ENCODE data around the gene MSRB1. TPM values are rescaled to one million over a fixed set of nuclear protein-coding genes. Genes with fewer than 3 reads are reported as not detected.

Gene MSRB1
- total RNA-seq, 4 donors from 2014 or later, result 13.9 to 56.5 (median 29.3) TPM

GRCh38 chr16:1991135-1991551, 48.1 kb upstream of the MSRB1 start:
- H3K27me3 ChIP-seq, result peaks cover 34% of the 10 kb centered on the region
- peaks cover 0 to 4% (median 0%) of the 10 kb centered on the region in 4 donors for H3K36me3 ChIP-seq
- 7% methylated on average over 18 of the region's 18 CpGs; no CpG with 5 or more reads in 1 of the 2 donors for WGBS, 2 donors (ENCODE audit: low coverage in 1 of 2)
- peak; percentile 79 for DNase-seq
- peak overlapping the region; percentile 63 to 83 (median 76) for H3K27ac ChIP-seq
- TF ChIP-seq EP300 (IDR thresholded peaks at IDR 0.05; ENCODE audit: low read depth) (no peak), CTCF (IDR thresholded peaks at IDR 0.05) (no peak), POLR2A (IDR thresholded peaks at IDR 0.05) (no peak), POLR2AphosphoS5 (IDR thresholded peaks at IDR 0.05) (peak in 1 of 3 donors; percentile 27)
- H3K9me3 ChIP-seq, result no peaks in the 10 kb centered on the region
- in situ Hi-C loops (cut with MboI; ENCODE audit: low pct_ligation_motif_present in 1 of 4, low pct_unique_long_range_greater_than_20kb in 1 of 4, low sequenced_read_pairs in 3 of 4), result no loop called here
- H3K4me3 ChIP-seq, result peak overlapping the region in 2 of 4 donors; percentile 24 to 52
- H3K4me1 ChIP-seq, result peaks cover 8 to 33% (median 26%) of the 10 kb centered on the region in 4 donors
- intact Hi-C loops (cut with DNase I; ENCODE audit: low total_unique reads), result no loop called here

- peak overlapping the region in 3 of 4 donors; percentile 11 to 31 (median 30) for H3K4me3 ChIP-seq
- H3K9me3 ChIP-seq, result no peaks in the 10 kb centered on the region
- TF ChIP-seq EP300 (IDR thresholded peaks at IDR 0.05; ENCODE audit: low read depth) (no peak), CTCF (IDR thresholded peaks at IDR 0.05) (no peak), POLR2AphosphoS5 (IDR thresholded peaks at IDR 0.05) (peak in 2 of 3 donors; percentile 20 to 29), POLR2A (IDR thresholded peaks at IDR 0.05) (peak; percentile 41)
- peaks cover 34% of the 10 kb centered on the region for H3K27me3 ChIP-seq
- WGBS, 2 donors (ENCODE audit: low coverage in 1 of 2), result 1% methylated on average over 48 of the region's 50 CpGs; no CpG with 5 or more reads in 1 of the 2 donors
- peak overlapping the region; percentile 54 to 83 (median 60) for H3K27ac ChIP-seq
- H3K4me1 ChIP-seq, result peaks cover 14 to 39% (median 32%) of the 10 kb centered on the region in 4 donors
- in situ Hi-C loops (cut with MboI; ENCODE audit: low pct_ligation_motif_present in 1 of 4, low pct_unique_long_range_greater_than_20kb in 1 of 4, low sequenced_read_pairs in 3 of 4), result no loop called here
- peak; percentile 77 for DNase-seq
- peaks cover 0 to 7% (median 0%) of the 10 kb centered on the region in 4 donors for H3K36me3 ChIP-seq
- intact Hi-C loops (cut with DNase I; ENCODE audit: low total_unique reads), result no loop called here
These were observed 47.5 kb upstream of the MSRB1 start for GRCh38 chr16:1990351-1991134.

GRCh38 chr16:1990101-1990350, 47.0 kb upstream of the MSRB1 start:
- Histone ChIP-seq H3K36me3 (peaks cover 0 to 7% (median 0%) of the 10 kb centered on the region in 4 donors), H3K27me3 (peaks cover 34% of the 10 kb centered on the region), H3K9me3 (no peaks in the 10 kb centered on the region), H3K27ac (no peak overlapping the region), H3K4me1 (peaks cover 18 to 44% (median 38%) of the 10 kb centered on the region in 4 donors), H3K4me3 (peak overlapping the region in 2 of 4 donors; percentile 30 to 31)
- no peak for DNase-seq
- in situ Hi-C loops (cut with MboI; ENCODE audit: low pct_ligation_motif_present in 1 of 4, low pct_unique_long_range_greater_than_20kb in 1 of 4, low sequenced_read_pairs in 3 of 4), result no loop called here
- no CpG with 5 or more reads among the region's 25 CpGs for WGBS, 2 donors (ENCODE audit: low coverage in 1 of 2)
- intact Hi-C loops (cut with DNase I; ENCODE audit: low total_unique reads), result no loop called here
- no peak for TF ChIP-seq POLR2A (IDR thresholded peaks at IDR 0.05)
- TF ChIP-seq EP300 (IDR thresholded peaks at IDR 0.05; ENCODE audit: low read depth), result no peak
- no peak for TF ChIP-seq POLR2AphosphoS5 (IDR thresholded peaks at IDR 0.05)
- TF ChIP-seq CTCF (IDR thresholded peaks at IDR 0.05), result no peak

- H3K27ac ChIP-seq, result peak within 1 kb of the TSS; percentile 54 to 83 (median 60)
- WGBS, 2 donors (ENCODE audit: low coverage in 1 of 2), result 8% methylated on average over 50 of the region's 67 CpGs; no CpG with 5 or more reads in 1 of the 2 donors
- H3K27me3 ChIP-seq, result peaks cover 34% of the 10 kb centered on the region
- intact Hi-C loops (cut with DNase I; ENCODE audit: low total_unique reads), result loop anchor here (10.0 kb wide), 1 partner anchor 675 kb away; no protein-coding TSS in a partner anchor
- H3K9me3 ChIP-seq, result no peaks in the 10 kb centered on the region
- peaks cover 0 to 7% (median 0%) of the 10 kb centered on the region in 4 donors for H3K36me3 ChIP-seq
- no peak for DNase-seq
- H3K4me3 ChIP-seq, result peak within 1 kb of the TSS in 3 of 4 donors; percentile 11 to 31 (median 30)
- TF ChIP-seq CTCF (IDR thresholded peaks at IDR 0.05) (no peak), POLR2A (IDR thresholded peaks at IDR 0.05) (no peak), EP300 (IDR thresholded peaks at IDR 0.05; ENCODE audit: low read depth) (no peak), POLR2AphosphoS5 (IDR thresholded peaks at IDR 0.05) (no peak)
- in situ Hi-C loops (cut with MboI; ENCODE audit: low pct_ligation_motif_present in 1 of 4, low pct_unique_long_range_greater_than_20kb in 1 of 4, low sequenced_read_pairs in 3 of 4), result no loop called here
- peaks cover 23 to 50% (median 43%) of the 10 kb centered on the region in 4 donors for H3K4me1 ChIP-seq
These were observed 46.5 kb upstream of the MSRB1 start, which contains the start of gene SYNGR3 for GRCh38 chr16:1989209-1990100. SYNGR3 (plus strand) TSS chr16:1989970; CDS start chr16:1990103, 133 bp downstream.
